Caco-2 (cell line): ENCODE results near the gene CLCC1. TPM values are rescaled to one million over a fixed set of nuclear protein-coding genes. Genes with fewer than 3 reads are reported as not detected.

Experiments
- BruUV-seq: library from RNA; stranded (reverse); fragments of 400-500 nt; replicated peaks from 2 replicates; lab custom pipeline; 2021; lab: Mats Ljungman, UMichigan
- CTCF ChIA-PET: fragments of 300-600 bp; sonication (Branson Sonifier 250); formaldehyde crosslinking; loops from one replicate; lab custom pipeline; 2022; ENCODE audit warnings: antibody characterized with exemption; lab: Charles Lee
- POLR2A ChIA-PET: fragments of 300-600 bp; sonication (Branson Sonifier 250); formaldehyde crosslinking; loops from one replicate; lab custom pipeline; 2022; ENCODE audit warnings: antibody characterized with exemption; lab: Charles Lee
- DNase-seq, 2 experiments: peaks; one replicate each; pipeline versions ENCODE4 v3.0.0 to v3.0.0-alpha.2; 2020 to 2022
- H3K27me3 ChIP-seq: replicated peaks from 2 replicates; pipeline ENCODE4 v1.6.0; 2011; ENCODE audit warnings: low read length; ENCODE audit not compliant: control insufficient read depth, insufficient read depth
- H3K36me3 ChIP-seq: 2 replicates; pipeline ENCODE4 v1.5.1; 2011; ENCODE audit warnings: low read length; ENCODE audit not compliant: control insufficient read depth, insufficient read depth
- H3K4me1 ChIP-seq: fragments of 250-450 bp; sonication (Bioruptor Pico); 2 replicates; pipeline ENCODE4 v1.5.1; 2020; ENCODE audit warnings: mild to moderate bottlenecking
- H3K4me3 ChIP-seq: 2 replicates; pipeline ENCODE4 v1.5.1; 2011; ENCODE audit warnings: low read depth, mild to moderate bottlenecking, control low read depth, low read length
- H3K9me3 ChIP-seq: fragments of 250-450 bp; sonication (Bioruptor Pico); 2 replicates; pipeline ENCODE4 v1.5.1; 2020; ENCODE audit warnings: mild to moderate bottlenecking, moderate library complexity
- H3K27ac Mint-ChIP-seq: one replicate; pipeline ENCODE4 v1.8.0; 2022; ENCODE audit warnings: mixed read lengths; ENCODE audit not compliant: unreplicated experiment
- H3K27me3 Mint-ChIP-seq: one replicate; pipeline ENCODE4 v1.8.0; 2022; ENCODE audit warnings: mixed read lengths; ENCODE audit not compliant: insufficient read depth, unreplicated experiment
- H3K36me3 Mint-ChIP-seq: one replicate; pipeline ENCODE4 v1.8.0; 2022; ENCODE audit warnings: mild to moderate bottlenecking, mixed read lengths; ENCODE audit not compliant: insufficient read depth, unreplicated experiment
- H3K4me1 Mint-ChIP-seq: one replicate; pipeline ENCODE4 v1.8.0; 2022; ENCODE audit warnings: low read depth, mixed read lengths; ENCODE audit not compliant: unreplicated experiment
- H3K4me3 Mint-ChIP-seq: one replicate; pipeline ENCODE4 v1.8.0; 2022; ENCODE audit warnings: mild to moderate bottlenecking, moderate library complexity, mixed read lengths; ENCODE audit not compliant: unreplicated experiment
- H3K9me3 Mint-ChIP-seq: one replicate; pipeline ENCODE4 v1.8.0; 2022; ENCODE audit warnings: mixed read lengths; ENCODE audit not compliant: unreplicated experiment
- CTCF ChIP-seq, 2 experiments: fragments of 200-600 bp in 1 of 2; IDR thresholded peaks; 1 replicate in 1 of 2; 2 replicates in 1 of 2; pipeline versions ENCODE4 v1.5.1 to v1.8.0; 2011 to 2022; ENCODE audit warnings: antibody characterized with exemption in 1 of 2, control low read depth in 1 of 2, inconsistent platforms in 1 of 2, low read depth in 1 of 2, low read length in 1 of 2, mild to moderate bottlenecking in 1 of 2, moderate library complexity in 1 of 2; ENCODE audit not compliant: insufficient read depth in 1 of 2, severe bottlenecking in 1 of 2, unreplicated experiment in 1 of 2
- intact Hi-C: fragments of 100-400 bp; cut with micrococcal nuclease; formaldehyde crosslinking; loops from one replicate; pipeline ENCODE4 v1.10.0; 2022; ENCODE audit not compliant: unreplicated experiment
- total RNA-seq: library from RNA; stranded (reverse); gene quantifications from 2 replicates; pipeline ENCODE4 v1.2.3, GENCODE V29; 2022

The CLCC1 gene
- total RNA-seq, 1 experiment from 2014 or later = 20.1 TPM

DNA sequence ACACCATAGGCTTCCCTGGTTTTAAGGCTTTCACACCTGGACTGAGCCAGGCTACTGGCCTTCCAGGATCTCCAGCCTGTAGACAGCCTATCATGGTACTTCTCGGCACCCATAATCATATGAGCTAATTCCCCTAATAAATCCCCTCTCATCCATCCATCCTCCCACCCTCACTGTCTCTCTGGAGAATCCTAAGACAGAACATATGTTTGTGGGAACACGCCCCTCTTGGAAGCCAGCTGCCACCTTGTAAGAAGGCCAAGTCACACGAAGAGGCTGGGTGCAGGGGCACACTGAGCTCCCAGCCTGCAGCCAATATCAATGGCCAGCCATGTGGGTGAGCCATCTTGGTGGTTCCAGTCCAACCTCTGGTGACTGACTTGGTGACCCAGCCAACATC is 7.4 kb downstream of the CLCC1 start:
- Histone ChIP-seq H3K27me3 (no peaks in the 10 kb centered on the region), H3K4me1 (no peaks in the 10 kb centered on the region), H3K9me3 (no peaks in the 10 kb centered on the region), H3K4me3 (no peak overlapping the region), H3K36me3 (no peaks in the 10 kb centered on the region)
- POLR2A ChIA-PET = no interaction called here
- peaks cover 11% of the 10 kb centered on the region for H3K4me1 Mint-ChIP-seq
- DNase-seq = no peak
- no peaks in the 10 kb centered on the region for H3K27me3 Mint-ChIP-seq
- peaks cover 13% of the 10 kb centered on the region for H3K36me3 Mint-ChIP-seq
- no peak overlapping the region for H3K4me3 Mint-ChIP-seq
- H3K9me3 Mint-ChIP-seq = no peaks in the 10 kb centered on the region
- no peak overlapping the region for H3K27ac Mint-ChIP-seq
- no TSS peak for BruUV-seq
- intact Hi-C loops = no loop called here
- TF ChIP-seq CTCF (IDR thresholded peaks at IDR 0.05; ENCODE audit: insufficient read depth in 1 of 2, low read depth in 1 of 2, low read length in 1 of 2, severe bottlenecking in 1 of 2, unreplicated experiment in 1 of 2) = no peak
- CTCF ChIA-PET = no interaction called here

- Mint-ChIP-seq H3K27ac (no peak overlapping the region), H3K27me3 (no peaks in the 10 kb centered on the region), H3K4me1 (peaks cover 8% of the 10 kb centered on the region), H3K36me3 (peaks cover 12% of the 10 kb centered on the region), H3K9me3 (no peaks in the 10 kb centered on the region), H3K4me3 (no peak overlapping the region)
- no TSS peak for BruUV-seq
- Histone ChIP-seq H3K36me3 (no peaks in the 10 kb centered on the region), H3K27me3 (no peaks in the 10 kb centered on the region), H3K4me1 (no peaks in the 10 kb centered on the region), H3K9me3 (no peaks in the 10 kb centered on the region), H3K4me3 (no peak overlapping the region)
- DNase-seq = no peak
- ChIA-PET CTCF (no interaction called here), POLR2A (no interaction called here)
- no peak for TF ChIP-seq CTCF (IDR thresholded peaks at IDR 0.05; ENCODE audit: insufficient read depth in 1 of 2, low read depth in 1 of 2, low read length in 1 of 2, severe bottlenecking in 1 of 2, unreplicated experiment in 1 of 2)
- intact Hi-C loops = no loop called here
Measured at GRCh38 chr1:108955111-108955510, 8.2 kb downstream of the CLCC1 start.

- H3K9me3 Mint-ChIP-seq = no peaks in the 10 kb centered on the region
- ChIA-PET CTCF (interaction anchor here (0.6 kb wide), 1 partner anchor 8 kb away, joined by 3 read pairs; no protein-coding TSS in a partner anchor), POLR2A (interaction anchor here (0.8 kb wide), 1 partner anchor 88 kb away, joined by 3 read pairs; the partner anchor contains the start of gene WDR47)
- H3K4me1 Mint-ChIP-seq = peaks cover 7% of the 10 kb centered on the region
- no peak for TF ChIP-seq CTCF (IDR thresholded peaks at IDR 0.05; ENCODE audit: insufficient read depth in 1 of 2, low read depth in 1 of 2, low read length in 1 of 2, severe bottlenecking in 1 of 2, unreplicated experiment in 1 of 2)
- H3K36me3 Mint-ChIP-seq = peaks cover 6% of the 10 kb centered on the region
- H3K36me3 ChIP-seq = no peaks in the 10 kb centered on the region
- DNase-seq = no peak
- H3K27me3 ChIP-seq = no peaks in the 10 kb centered on the region
- H3K4me1 ChIP-seq = no peaks in the 10 kb centered on the region
- no TSS peak for BruUV-seq
- H3K27ac Mint-ChIP-seq = no peak overlapping the region
- no peak overlapping the region for H3K4me3 Mint-ChIP-seq
- H3K4me3 ChIP-seq = no peak overlapping the region
- no peaks in the 10 kb centered on the region for H3K9me3 ChIP-seq
- intact Hi-C loops = no loop called here
- H3K27me3 Mint-ChIP-seq = no peaks in the 10 kb centered on the region
Measured at GRCh38 chr1:108953452-108953851, 9.8 kb downstream of the CLCC1 start.
